WTC11 (cell line): ENCODE measurements around the gene ADAMTS7. TPM values are rescaled to one million over a fixed set of nuclear protein-coding genes. Genes with fewer than 3 reads are reported as not detected.

ENCODE experiments used
- ATAC-seq: fragments of 200-7000 bp; cut with Tn5 transposase; 2 replicates; pipeline ENCODE4 v1.10.0; 2021; ENCODE audit warnings: mild to moderate bottlenecking, moderate library complexity
- CTCF ChIA-PET: fragments of 300-600 bp; sonication (Branson Sonifier 250); formaldehyde crosslinking; loops from one replicate; lab custom pipeline; 2021; ENCODE audit warnings: antibody characterized with exemption; lab: Charles Lee
- POLR2A ChIA-PET: fragments of 350-600 bp; sonication (Branson Sonifier 250); formaldehyde crosslinking; loops from one replicate; lab custom pipeline; 2021; ENCODE audit warnings: antibody characterized with exemption; lab: Charles Lee
- DNase-seq: peaks from one replicate; pipeline ENCODE4 v3.0.0; 2021; ENCODE audit warnings: low spot score
- H3K27ac Mint-ChIP-seq: 2 replicates; pipeline ENCODE4 v1.8.0; 2021; ENCODE audit warnings: mixed read lengths
- H3K27me3 Mint-ChIP-seq: 2 replicates; pipeline ENCODE4 v1.8.0; 2021; ENCODE audit warnings: low read depth, mild to moderate bottlenecking, moderate library complexity, mixed read lengths
- H3K36me3 Mint-ChIP-seq: 2 replicates; pipeline ENCODE4 v1.8.0; 2021; ENCODE audit warnings: mixed read lengths
- H3K4me1 Mint-ChIP-seq: 2 replicates; pipeline ENCODE4 v1.8.0; 2022; ENCODE audit warnings: mixed read lengths
- H3K4me3 Mint-ChIP-seq: 2 replicates; pipeline ENCODE4 v1.8.0; 2021; ENCODE audit warnings: mild to moderate bottlenecking, moderate library complexity, mixed read lengths
- H3K9me3 Mint-ChIP-seq: 2 replicates; pipeline ENCODE4 v1.8.0; 2021; ENCODE audit warnings: mixed read lengths
- ATF6 ChIP-seq: sonication (generic); formaldehyde crosslinking; IDR thresholded peaks from 2 replicates; pipeline ENCODE4 v1.8.1; 2023; ENCODE audit warnings: mild to moderate bottlenecking, missing genetic modification reagents
- CTCF ChIP-seq: fragments of 200-600 bp; IDR thresholded peaks from 2 replicates; pipeline ENCODE4 v1.8.0; 2022; ENCODE audit warnings: antibody characterized with exemption
- ERG ChIP-seq: fragments of 250-450 bp; sonication (Bioruptor Pico); IDR thresholded peaks from 2 replicates; pipeline ENCODE4 v1.8.0; 2021; ENCODE audit warnings: mild to moderate bottlenecking
- ETV6 ChIP-seq: sonication (generic); formaldehyde crosslinking; IDR thresholded peaks from 2 replicates; pipeline ENCODE4 v1.8.1; 2022; ENCODE audit warnings: mild to moderate bottlenecking, missing genetic modification reagents
- GRHL2 ChIP-seq: fragments of 250-450 bp; sonication (Bioruptor Pico); IDR thresholded peaks from 2 replicates; pipeline ENCODE4 v1.8.0; 2022; ENCODE audit warnings: mild to moderate bottlenecking, moderate library complexity; ENCODE audit not compliant: insufficient replicate concordance, severe bottlenecking
- HMGXB4 ChIP-seq: sonication (generic); formaldehyde crosslinking; IDR thresholded peaks from 2 replicates; pipeline ENCODE4 v1.8.1; 2023; ENCODE audit warnings: mild to moderate bottlenecking, moderate library complexity, missing genetic modification reagents
- JAZF1 ChIP-seq: fragments of 250-450 bp; sonication (Bioruptor Pico); IDR thresholded peaks from 2 replicates; pipeline ENCODE4 v1.9.0; 2021; ENCODE audit warnings: moderate library complexity, mild to moderate bottlenecking, inconsistent platforms
- MAX ChIP-seq: sonication (generic); formaldehyde crosslinking; IDR thresholded peaks from 2 replicates; pipeline ENCODE4 v1.8.0; 2022; ENCODE audit warnings: mild to moderate bottlenecking, missing genetic modification reagents
- MXD4 ChIP-seq: fragments of 250-450 bp; sonication (Bioruptor Pico); IDR thresholded peaks from 2 replicates; pipeline ENCODE4 v1.8.0; 2021; ENCODE audit warnings: mild to moderate bottlenecking, moderate library complexity, borderline replicate concordance
- NFATC4 ChIP-seq: fragments of 250-450 bp; sonication (Bioruptor Pico); IDR thresholded peaks from 2 replicates; pipeline ENCODE4 v1.9.0; 2021; ENCODE audit warnings: mild to moderate bottlenecking
- NR2C2 ChIP-seq: sonication (generic); formaldehyde crosslinking; IDR thresholded peaks from 2 replicates; pipeline ENCODE4 v1.8.0; 2022; ENCODE audit warnings: mild to moderate bottlenecking, missing genetic modification reagents
- RORB ChIP-seq: fragments of 250-450 bp; sonication (Bioruptor Pico); IDR thresholded peaks from 2 replicates; pipeline ENCODE4 v1.9.0; 2021; ENCODE audit warnings: mild to moderate bottlenecking
- TEAD1 ChIP-seq: sonication (generic); formaldehyde crosslinking; IDR thresholded peaks from 2 replicates; pipeline ENCODE4 v1.8.0; 2022; ENCODE audit warnings: mild to moderate bottlenecking, missing genetic modification reagents
- ZNF121 ChIP-seq: sonication (generic); formaldehyde crosslinking; IDR thresholded peaks from 2 replicates; pipeline ENCODE4 v1.8.0; 2023; ENCODE audit warnings: missing genetic modification reagents
- ZNF219 ChIP-seq: sonication (generic); formaldehyde crosslinking; IDR thresholded peaks from 2 replicates; pipeline ENCODE4 v1.8.0; 2023; ENCODE audit warnings: missing genetic modification reagents, mild to moderate bottlenecking, borderline replicate concordance
- ZNF512 ChIP-seq: sonication (generic); formaldehyde crosslinking; IDR thresholded peaks from 2 replicates; pipeline ENCODE4 v1.8.1; 2022; ENCODE audit warnings: missing genetic modification reagents, borderline replicate concordance
- ZNF532 ChIP-seq: fragments of 250-450 bp; sonication (Bioruptor Pico); IDR thresholded peaks from 2 replicates; pipeline ENCODE4 v1.9.0; 2021; ENCODE audit warnings: mild to moderate bottlenecking, borderline replicate concordance
- ZSCAN18 ChIP-seq: fragments of 250-450 bp; sonication (Bioruptor Pico); IDR thresholded peaks from 2 replicates; pipeline ENCODE4 v2.1.2; 2022; ENCODE audit warnings: mild to moderate bottlenecking, moderate library complexity
- total RNA-seq: library from RNA; stranded (reverse); gene quantifications from 3 replicates; pipeline ENCODE4 v1.2.3, GENCODE V29; 2021

ADAMTS7 gene
- total RNA-seq, 1 experiment from 2014 or later, result 70.3 TPM

- TF ChIP-seq ETV6, result 0 out of 2 replicates have a peak, but pooled peaks have one; percentile 15
- no peak for TF ChIP-seq RORB (CRISPR knock-in tag)
- TF ChIP-seq MAX (CRISPR knock-in tag), result no peak
- TF ChIP-seq ZNF512 (CRISPR knock-in tag), result no peak
- no peak for TF ChIP-seq JAZF1
- TF ChIP-seq ZNF219 (CRISPR knock-in tag), result no peak
- no peak for TF ChIP-seq ATF6 (CRISPR knock-in tag)
- no peak for TF ChIP-seq ZNF532 (CRISPR knock-in tag)
Observed at GRCh38 chr15:78810003-78810361, 1.3 kb downstream of the ADAMTS7 start (continued).

- Mint-ChIP-seq H3K4me3 (peak overlapping the region; percentile 43), H3K9me3 (no peaks in the 10 kb centered on the region), H3K4me1 (peaks cover 56% of the 10 kb centered on the region), H3K27ac (no peak overlapping the region), H3K36me3 (no peaks in the 10 kb centered on the region), H3K27me3 (peaks cover 14% of the 10 kb centered on the region)
- peak; percentile 26 for ATAC-seq
- TF ChIP-seq ZNF121 (no peak), CTCF (peak; percentile 62)
- peak; percentile 54 for DNase-seq
- CTCF ChIA-PET, result interaction anchor here (0.6 to 2.6 kb wide), 27 partner anchors 9 to 419 kb away, joined by 3 to 17 read pairs (median 5); partner anchors contain the start of genes CTSH and MORF4L1
- POLR2A ChIA-PET, result interaction anchor here (0.5 to 0.6 kb wide), 2 partner anchors 12 to 66 kb away, joined by 4 read pairs; no protein-coding TSS in a partner anchor
Observed at GRCh38 chr15:78808550-78808949, 2.7 kb downstream of the ADAMTS7 start.

GRCh38 chr15:78807359-78807758 is 3.9 kb downstream of the ADAMTS7 start:
- no peak for DNase-seq
- H3K36me3 Mint-ChIP-seq, result no peaks in the 10 kb centered on the region
- H3K4me1 Mint-ChIP-seq, result peaks cover 54% of the 10 kb centered on the region
- H3K27me3 Mint-ChIP-seq, result peaks cover 14% of the 10 kb centered on the region
- ChIA-PET CTCF (interaction anchor here (0.7 to 2.6 kb wide), 7 partner anchors 24 to 69 kb away, joined by 3 to 17 read pairs (median 4); partner anchors contain the start of gene MORF4L1), POLR2A (interaction anchor here (0.6 kb wide), 1 partner anchor 66 kb away, joined by 3 read pairs; no protein-coding TSS in a partner anchor)
- no peaks in the 10 kb centered on the region for H3K9me3 Mint-ChIP-seq
- no peak for ATAC-seq
- H3K27ac Mint-ChIP-seq, result no peak overlapping the region
- H3K4me3 Mint-ChIP-seq, result no peak overlapping the region
- TF ChIP-seq MXD4 (no peak), NR2C2 (CRISPR knock-in tag) (no peak), TEAD1 (CRISPR knock-in tag) (no peak), HMGXB4 (CRISPR knock-in tag) (no peak), ERG (no peak), ZSCAN18 (CRISPR knock-in tag) (no peak), NFATC4 (CRISPR knock-in tag) (no peak), GRHL2 (no peak), RORB (CRISPR knock-in tag) (no peak)
